Smooth muscle cell (in vitro differentiated cells): ENCODE measurements around the gene OR6J1. TPM values are rescaled to one million over a fixed set of nuclear protein-coding genes. Genes with fewer than 3 reads are reported as not detected.

ENCODE experiments used
- DNase-seq: peaks from one replicate; lab custom pipeline; 2025; ENCODE audit not compliant: unreplicated experiment; lab: John Stamatoyannopoulos, UW
- H2AFZ ChIP-seq: fragments of 200-600 bp; sonication (generic); 2 replicates; pipeline ENCODE4 v1.6.0; 2016; ENCODE audit warnings: antibody characterized with exemption, low read depth, mild to moderate bottlenecking
- H3F3A ChIP-seq: fragments of 200-600 bp; sonication (generic); 2 replicates; pipeline ENCODE4 v1.6.0; 2017; ENCODE audit warnings: antibody characterized with exemption, low read depth
- H3K27ac ChIP-seq: fragments of 200-600 bp; sonication (generic); 2 replicates; pipeline ENCODE4 v1.5.1; 2016; ENCODE audit warnings: low read depth, mild to moderate bottlenecking
- H3K27me3 ChIP-seq: fragments of 200-600 bp; sonication (generic); 2 replicates; pipeline ENCODE4 v1.6.1; 2016; ENCODE audit warnings: low read depth, mild to moderate bottlenecking
- H3K36me3 ChIP-seq: fragments of 200-600 bp; sonication (generic); 2 replicates; pipeline ENCODE4 v1.5.1; 2016; ENCODE audit warnings: low read depth
- H3K4me1 ChIP-seq: fragments of 200-600 bp; sonication (generic); 2 replicates; pipeline ENCODE4 v1.5.1; 2016; ENCODE audit warnings: low read depth
- H3K4me2 ChIP-seq: fragments of 200-600 bp; sonication (generic); 2 replicates; pipeline ENCODE4 v1.6.0; 2016; ENCODE audit warnings: mild to moderate bottlenecking
- H3K4me3 ChIP-seq: fragments of 200-600 bp; sonication (generic); 2 replicates; pipeline ENCODE4 v1.5.1; 2016; ENCODE audit warnings: mild to moderate bottlenecking
- H3K79me2 ChIP-seq: fragments of 200-600 bp; sonication (generic); 2 replicates; pipeline ENCODE4 v1.6.0; 2016; ENCODE audit warnings: low read depth, mild to moderate bottlenecking
- H3K9ac ChIP-seq: fragments of 200-600 bp; sonication (generic); 2 replicates; pipeline ENCODE4 v1.6.0; 2016; ENCODE audit warnings: low read depth
- H3K9me3 ChIP-seq: fragments of 200-600 bp; sonication (generic); replicated peaks from 2 replicates; pipeline ENCODE4 v1.5.1; 2016; ENCODE audit warnings: low read depth
- H4K20me1 ChIP-seq: fragments of 200-600 bp; sonication (generic); 2 replicates; pipeline ENCODE4 v1.6.0; 2016; ENCODE audit warnings: low read depth
- WGBS: methylation state at CpG from one replicate; pipeline ENCODE4 v1.1.7; 2016; ENCODE audit warnings: low lambda C conversion rate; 5-methylcytosine and 5-hydroxymethylcytosine counted together
- polyA plus RNA-seq: library from polyadenylated mRNA; unstranded; fragments of >200 nt; fragmentation: Nextera tagmentation; extraction: Ambion mirVana; gene quantifications from 2 replicates; pipeline ENCODE4 v1.2.1, GENCODE V29; 2016
- total RNA-seq: library from RNA; depleted of rRNA; stranded (reverse); fragments of >200 nt; gene quantifications from 2 replicates; pipeline ENCODE4 v1.2.3, GENCODE V29; 2014
- TF ChIP-seq, protein P1 (sequence below): fragments of 200-600 bp; sonication (generic); IDR thresholded peaks from 2 replicates; pipeline ENCODE4 v1.5.1; 2017; ENCODE audit warnings: borderline replicate concordance, mild to moderate bottlenecking, antibody characterized with exemption; ENCODE audit not compliant: insufficient read depth, poor library complexity, severe bottlenecking

Gene OR6J1
- total and polyA plus RNA-seq, 2 experiments from 2014 or later: not detected

DNA sequence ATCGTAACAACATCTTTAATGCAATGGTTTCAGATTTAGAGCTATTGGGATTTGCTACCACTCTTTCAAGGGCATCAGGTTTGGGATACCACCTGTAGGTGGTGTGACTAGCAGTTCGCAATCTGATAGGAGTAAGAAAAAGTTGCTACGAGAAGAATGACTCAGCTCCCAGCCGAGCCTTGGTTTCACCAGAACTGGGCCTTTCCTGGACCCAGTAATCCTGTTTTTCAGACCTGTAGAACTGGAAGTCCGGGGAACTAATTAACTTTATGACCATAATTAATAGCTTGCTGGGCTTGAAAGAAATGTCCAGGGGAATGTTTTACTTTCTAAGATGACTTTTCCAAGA, 45.3 kb downstream of the OR6J1 start:
- Histone ChIP-seq H3K36me3 (no peaks in the 10 kb centered on the region), H3F3A (no peaks in the 10 kb centered on the region), H3K79me2 (peaks cover 9% of the 10 kb centered on the region), H3K4me1 (peaks cover 4% of the 10 kb centered on the region), H3K4me2 (peak overlapping the region; percentile 92), H2AFZ (peak overlapping the region; percentile 97), H3K9me3 (no peaks in the 10 kb centered on the region), H3K27ac (peak overlapping the region; percentile 82), H4K20me1 (no peaks in the 10 kb centered on the region), H3K4me3 (peak overlapping the region; percentile 78), H3K9ac (no peak overlapping the region), H3K27me3 (no peaks in the 10 kb centered on the region)
- 4% methylated on average over 5 of the region's 5 CpGs for WGBS
- TF ChIP-seq, protein P1, sequence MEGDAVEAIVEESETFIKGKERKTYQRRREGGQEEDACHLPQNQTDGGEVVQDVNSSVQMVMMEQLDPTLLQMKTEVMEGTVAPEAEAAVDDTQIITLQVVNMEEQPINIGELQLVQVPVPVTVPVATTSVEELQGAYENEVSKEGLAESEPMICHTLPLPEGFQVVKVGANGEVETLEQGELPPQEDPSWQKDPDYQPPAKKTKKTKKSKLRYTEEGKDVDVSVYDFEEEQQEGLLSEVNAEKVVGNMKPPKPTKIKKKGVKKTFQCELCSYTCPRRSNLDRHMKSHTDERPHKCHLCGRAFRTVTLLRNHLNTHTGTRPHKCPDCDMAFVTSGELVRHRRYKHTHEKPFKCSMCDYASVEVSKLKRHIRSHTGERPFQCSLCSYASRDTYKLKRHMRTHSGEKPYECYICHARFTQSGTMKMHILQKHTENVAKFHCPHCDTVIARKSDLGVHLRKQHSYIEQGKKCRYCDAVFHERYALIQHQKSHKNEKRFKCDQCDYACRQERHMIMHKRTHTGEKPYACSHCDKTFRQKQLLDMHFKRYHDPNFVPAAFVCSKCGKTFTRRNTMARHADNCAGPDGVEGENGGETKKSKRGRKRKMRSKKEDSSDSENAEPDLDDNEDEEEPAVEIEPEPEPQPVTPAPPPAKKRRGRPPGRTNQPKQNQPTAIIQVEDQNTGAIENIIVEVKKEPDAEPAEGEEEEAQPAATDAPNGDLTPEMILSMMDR: peak; percentile 25
- DNase-seq: no peak

DNA sequence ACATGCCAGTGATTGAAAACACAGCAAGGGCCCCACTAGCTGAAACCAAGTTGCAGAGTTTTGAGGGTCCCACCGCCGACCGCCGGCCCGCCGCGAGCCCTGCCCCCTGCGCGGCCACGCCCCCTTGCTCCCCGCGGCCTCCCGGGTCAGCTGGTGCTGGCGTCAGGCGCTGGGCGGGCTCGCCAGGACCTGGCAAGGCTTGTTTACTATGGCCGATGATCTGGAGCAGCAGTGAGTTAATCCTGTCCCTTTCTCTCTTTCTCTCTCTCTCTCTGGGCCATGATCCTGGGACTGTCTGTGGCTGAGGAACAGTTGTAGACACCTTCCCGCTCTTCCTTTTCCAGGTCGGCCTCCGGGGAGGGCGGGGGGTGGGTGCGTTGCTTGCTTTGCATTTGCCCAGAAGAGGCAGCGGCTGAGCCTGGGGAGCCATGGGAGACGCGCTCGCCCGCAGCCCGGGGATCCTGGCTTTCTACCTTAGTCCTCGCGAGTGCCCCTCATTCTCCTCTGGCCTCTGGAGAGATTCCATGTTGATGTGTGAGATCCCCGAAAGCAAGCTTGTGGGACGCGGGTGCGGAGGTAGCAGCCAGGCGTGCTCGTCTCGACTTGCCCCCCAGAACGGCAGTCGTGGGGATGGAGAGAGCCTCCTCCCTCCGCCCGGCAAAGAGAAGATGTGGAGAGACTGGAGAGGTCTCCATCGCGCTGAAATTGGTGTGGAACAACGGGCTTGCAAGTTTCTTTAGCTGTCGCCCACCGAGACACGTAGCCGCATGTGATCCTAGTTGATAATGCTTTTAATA, 45.9 kb downstream of the OR6J1 start, which contains the start of gene ABHD4:
Gene ABHD4 (plus strand): TSS at position 202 of the 797 bp plus-strand sequence. CDS start 7 bp downstream, at position 209.
- DNase-seq: peak; percentile 73
- Histone ChIP-seq H3K9ac (peak within 1 kb of the TSS; percentile 73), H2AFZ (peak within 1 kb of the TSS; percentile 97), H3K4me2 (peak within 1 kb of the TSS; percentile 92), H3K79me2 (peaks cover 9% of the 10 kb centered on the region), H3K27ac (peak within 1 kb of the TSS; percentile 82), H3K36me3 (no peaks in the 10 kb centered on the region), H3K4me1 (peaks cover 4% of the 10 kb centered on the region), H3K4me3 (peak within 1 kb of the TSS; percentile 78), H4K20me1 (no peaks in the 10 kb centered on the region), H3K9me3 (no peaks in the 10 kb centered on the region), H3K27me3 (no peaks in the 10 kb centered on the region), H3F3A (no peaks in the 10 kb centered on the region)
- TF ChIP-seq, protein P1: no peak
- WGBS: 1% methylated on average over 48 of the region's 49 CpGs

DNA sequence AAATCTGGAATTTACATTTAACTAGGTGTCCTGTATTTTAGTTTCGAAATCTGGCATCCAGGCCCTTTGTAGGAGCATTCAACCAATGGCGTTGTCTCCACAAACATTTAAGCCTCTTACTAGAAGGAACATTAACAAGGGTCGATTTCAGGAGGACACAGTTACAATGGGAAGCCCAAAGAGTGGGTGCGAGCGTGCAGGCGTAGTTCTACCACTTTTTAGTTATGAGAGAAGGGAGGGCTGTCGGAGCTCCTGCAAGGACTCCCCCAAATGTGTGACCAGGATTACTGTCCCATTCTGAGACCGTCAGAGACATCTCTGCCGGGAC, 46.4 kb downstream of the OR6J1 start:
- Histone ChIP-seq H3K27ac (no peak overlapping the region), H3F3A (no peaks in the 10 kb centered on the region), H3K4me1 (peaks cover 4% of the 10 kb centered on the region), H4K20me1 (no peaks in the 10 kb centered on the region), H3K27me3 (no peaks in the 10 kb centered on the region), H3K4me3 (peak overlapping the region; percentile 78), H3K36me3 (no peaks in the 10 kb centered on the region), H3K9ac (peak overlapping the region; percentile 73), H3K79me2 (peaks cover 9% of the 10 kb centered on the region), H3K4me2 (peak overlapping the region; percentile 92), H3K9me3 (no peaks in the 10 kb centered on the region), H2AFZ (peak overlapping the region; percentile 97)
- WGBS: 18% methylated on average over 9 of the region's 9 CpGs
- TF ChIP-seq, protein P1: no peak
- DNase-seq: no peak

DNA sequence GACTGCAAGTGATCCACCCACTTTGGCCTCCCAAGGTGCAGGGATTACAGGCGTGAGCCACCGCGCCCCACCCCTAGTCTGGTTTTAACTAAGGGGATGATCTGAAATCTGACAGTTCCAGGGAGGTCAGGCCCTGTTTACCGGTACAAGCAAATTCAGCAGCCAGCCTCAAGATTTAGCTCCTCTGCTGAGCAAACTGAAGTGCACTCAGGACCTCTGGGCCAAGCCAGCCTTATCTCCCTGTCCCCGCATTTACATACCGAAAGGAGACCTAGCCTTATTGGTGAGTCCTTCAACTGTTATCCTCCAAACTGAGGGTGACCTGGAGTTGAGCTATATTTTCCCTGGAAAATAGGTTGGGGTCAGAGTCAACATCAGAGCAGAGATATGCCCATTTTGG, 46.9 kb downstream of the OR6J1 start:
- Histone ChIP-seq H3K27ac (no peak overlapping the region), H3K9me3 (no peaks in the 10 kb centered on the region), H3K4me1 (peaks cover 4% of the 10 kb centered on the region), H3K27me3 (no peaks in the 10 kb centered on the region), H3K4me3 (peak overlapping the region; percentile 78), H3F3A (no peaks in the 10 kb centered on the region), H3K79me2 (peaks cover 9% of the 10 kb centered on the region), H3K36me3 (no peaks in the 10 kb centered on the region), H3K9ac (no peak overlapping the region), H3K4me2 (peak overlapping the region; percentile 92), H2AFZ (peak overlapping the region; percentile 97), H4K20me1 (no peaks in the 10 kb centered on the region)
- 88% methylated on average over 6 of the region's 6 CpGs for WGBS
- DNase-seq: no peak
- TF ChIP-seq, protein P1: no peak
